NCI-H2171 (cell line): ENCODE data around the gene TMEM39B.
A peak's percentile ranks its signal among the peaks of the same experiment; 100 is the strongest.
"Not testable (repeated sequence)": the region's sequence is repeated elsewhere in the genome, so short reads cannot be mapped to it uniquely, and the experiment has no call there.

ENCODE experiments used
- DNase-seq: peaks from one replicate; lab custom pipeline; 2025; lab: John Stamatoyannopoulos, UW

TMEM39B gene

GRCh38 chr1:32111789-32112188 lies 39.0 kb downstream of the TMEM39B start:
- DNase-seq: no peak

- DNase-seq: no peak
Observed at GRCh38 chr1:32112806-32113375, 40.2 kb downstream of the TMEM39B start.

- not testable (repeated sequence) for DNase-seq
Observed at GRCh38 chr1:32113436-32113835, 40.7 kb downstream of the TMEM39B start.

- DNase-seq: no peak
Observed at GRCh38 chr1:32114420-32114819, 41.7 kb downstream of the TMEM39B start.

GRCh38 chr1:32115496-32115895 lies 42.8 kb downstream of the TMEM39B start:
- DNase-seq: no peak

GRCh38 chr1:32116531-32116930 lies 43.8 kb downstream of the TMEM39B start:
- no peak for DNase-seq

- DNase-seq: no peak
Observed at GRCh38 chr1:32122151-32122550, 49.4 kb downstream of the TMEM39B start.

GRCh38 chr1:32123361-32123760 lies 50.6 kb downstream of the TMEM39B start:
- not testable (repeated sequence) for DNase-seq

- peak; percentile 61 for DNase-seq
Observed at GRCh38 chr1:32125313-32125712, 52.6 kb downstream of the TMEM39B start.

GRCh38 chr1:32126770-32127169 lies 54.0 kb downstream of the TMEM39B start:
- no peak for DNase-seq

- DNase-seq: no peak
Observed at GRCh38 chr1:32127409-32128198, 54.9 kb downstream of the TMEM39B start.

- no peak for DNase-seq
Observed at GRCh38 chr1:32128479-32128878, 55.7 kb downstream of the TMEM39B start.

- DNase-seq: no peak
Observed at GRCh38 chr1:32128964-32129363, 56.2 kb downstream of the TMEM39B start.

- DNase-seq: not testable (repeated sequence)
Observed at GRCh38 chr1:32133950-32134280, 61.2 kb downstream of the TMEM39B start.

- no peak for DNase-seq
Observed at GRCh38 chr1:32137111-32137510, 64.4 kb downstream of the TMEM39B start.

- no peak for DNase-seq
Observed at GRCh38 chr1:32138965-32139364, 66.2 kb downstream of the TMEM39B start.

- DNase-seq: no peak
Observed at GRCh38 chr1:32142446-32143301, 69.9 kb downstream of the TMEM39B start.

GRCh38 chr1:32143302-32143695 lies 70.6 kb downstream of the TMEM39B start:
- not testable (repeated sequence) for DNase-seq

GRCh38 chr1:32144033-32144432 lies 71.3 kb downstream of the TMEM39B start:
- no peak for DNase-seq

- not testable (repeated sequence) for DNase-seq
Observed at GRCh38 chr1:32147799-32148198, 75.1 kb downstream of the TMEM39B start.

GRCh38 chr1:32150847-32151246 lies 78.1 kb downstream of the TMEM39B start:
- no peak for DNase-seq

- peak; percentile 73 for DNase-seq
Observed at GRCh38 chr1:32151319-32151787, 78.6 kb downstream of the TMEM39B start.
